ENCODE data around the gene ATAD5.
"Not testable (repeated sequence)": the region's sequence is repeated elsewhere in the genome, so short reads cannot be mapped to it uniquely, and the experiment has no call there.

Gene ATAD5

GRCh38 chr17:30801671-30802070, 30.1 kb upstream of the ATAD5 start:
- no peak overlapping the region for H3K27ac ChIP-seq
- TF ChIP-seq ZFX (IDR thresholded peaks at IDR 0.05) (no peak), CTCF (conservative IDR thresholded peaks at IDR 0.05) (no peak)

- H3K27ac ChIP-seq: no peak overlapping the region
- no peak for TF ChIP-seq CTCF (conservative IDR thresholded peaks at IDR 0.05)
- no peak for TF ChIP-seq ZFX (IDR thresholded peaks at IDR 0.05)
Observed at GRCh38 chr17:30805944-30806456, 25.8 kb upstream of the ATAD5 start.

- no peak overlapping the region for H3K27ac ChIP-seq
- TF ChIP-seq ZFX (IDR thresholded peaks at IDR 0.05) (no peak), CTCF (conservative IDR thresholded peaks at IDR 0.05) (no peak)
Observed at GRCh38 chr17:30807896-30808295, 23.9 kb upstream of the ATAD5 start.

GRCh38 chr17:30808785-30809286, 22.9 kb upstream of the ATAD5 start:
- TF ChIP-seq CTCF (conservative IDR thresholded peaks at IDR 0.05) (no peak), ZFX (IDR thresholded peaks at IDR 0.05) (no peak)
- no peak overlapping the region for H3K27ac ChIP-seq

GRCh38 chr17:30809867-30810266, 21.9 kb upstream of the ATAD5 start:
- no peak overlapping the region for H3K27ac ChIP-seq
- no peak for TF ChIP-seq CTCF (conservative IDR thresholded peaks at IDR 0.05)
- no peak for TF ChIP-seq ZFX (IDR thresholded peaks at IDR 0.05)

- TF ChIP-seq ZFX (IDR thresholded peaks at IDR 0.05) (no peak), CTCF (conservative IDR thresholded peaks at IDR 0.05) (no peak)
- no peak overlapping the region for H3K27ac ChIP-seq
Observed at GRCh38 chr17:30812218-30813177, 19.3 kb upstream of the ATAD5 start.

- not testable (repeated sequence) for H3K27ac ChIP-seq
Observed at GRCh38 chr17:30814236-30814635, 17.5 kb upstream of the ATAD5 start.

- H3K27ac ChIP-seq: not testable (repeated sequence)
Observed at GRCh38 chr17:30814860-30815259, 16.9 kb upstream of the ATAD5 start.

Data from C4-2B (cell line).